Right renal pelvis (tissue), 4 donors: ENCODE measurements around the gene ITPKA. TPM values are rescaled to one million over a fixed set of nuclear protein-coding genes. Genes with fewer than 3 reads are reported as not detected.

ENCODE experiments used
- polyA plus RNA-seq, 4 donors: library from polyadenylated mRNA; unstranded; fragments of 120-200 nt; gene quantifications; one replicate each; pipeline ENCODE4 v1.2.1, GENCODE V29; 2013; ENCODE audit not compliant: insufficient read length in 4 of 4

The ITPKA gene
- polyA plus RNA-seq, 4 donors = 0.19 to 0.69 (median 0.45) TPM

Other genes starting within 250 kb of the ITPKA start
- 10 to 100 TPM in 1 of 4 donors, 1 to 10 TPM in 3; 7.2 to 10.4 (median 8.1) TPM for gene OIP5, start 161.3 kb upstream of the ITPKA start, polyA plus RNA-seq
- gene NUSAP1, start 161.0 kb upstream of the ITPKA start, polyA plus RNA-seq = 10 to 100 TPM; 87.2 to 95.6 (median 92.5) TPM
- gene NDUFAF1, start 91.4 kb upstream of the ITPKA start, polyA plus RNA-seq = 10 to 100 TPM; 26.4 to 28.5 (median 27.6) TPM
- gene RTF1, start 76.8 kb upstream of the ITPKA start, polyA plus RNA-seq = 10 to 100 TPM; 70.6 to 80.7 (median 76.5) TPM
- 1 to 10 TPM; 1.7 to 2.4 (median 2.0) TPM for gene LTK, start 20.0 kb downstream of the ITPKA start, polyA plus RNA-seq
- gene RPAP1, start 50.4 kb downstream of the ITPKA start, polyA plus RNA-seq = 10 to 100 TPM; 26.5 to 35.2 (median 30.9) TPM
- gene TYRO3, start 65.3 kb downstream of the ITPKA start, polyA plus RNA-seq = 100 to 1,000 TPM; 141 to 180 (median 154) TPM
- 10 to 100 TPM; 31.7 to 35.2 (median 33.2) TPM for gene MGA, start 166.5 kb downstream of the ITPKA start, polyA plus RNA-seq